Testis (tissue), 2 donors: ENCODE data around the gene INIP.
"Not testable (repeated sequence)": the region's sequence is repeated elsewhere in the genome, so short reads cannot be mapped to it uniquely, and the experiment has no call there.

ENCODE experiments used
- CTCF ChIP-seq, 3 experiments: fragments of 450-650 bp in 2 of 3; fragments of 200-600 bp in 1 of 3; sonication (generic) in 1 of 3; IDR thresholded peaks; one replicate each; pipeline ENCODE4 v1.5.1; 2016 to 2019; ENCODE audit warnings: antibody characterized with exemption in 3 of 3, mild to moderate bottlenecking in 2 of 3, moderate library complexity in 1 of 3
- POLR2A ChIP-seq: fragments of 450-650 bp; IDR thresholded peaks from one replicate; pipeline ENCODE4 v1.6.1; 2017; ENCODE audit warnings: antibody characterized with exemption, mild to moderate bottlenecking, moderate library complexity

- TF ChIP-seq CTCF (IDR thresholded peaks at IDR 0.05); POLR2A: not testable (repeated sequence)
These were observed 4.8 kb upstream of the INIP start for GRCh38 chr9:112722749-112723148.
